ENCODE measurements around the gene NDUFS1.
"Not testable (repeated sequence)": the region's sequence is repeated elsewhere in the genome, so short reads cannot be mapped to it uniquely, and the experiment has no call there.

GRCh38 chr2:206157014-206157413 lies 2.2 kb downstream of the NDUFS1 start:
- not testable (repeated sequence) for TF ChIP-seq CTCF (conservative IDR thresholded peaks at IDR 0.05; ENCODE audit: low read depth, low read length); EZH2phosphoT487 (IDR thresholded peaks at IDR 0.05; ENCODE audit: borderline replicate concordance, low read length); EZH2 (IDR thresholded peaks at IDR 0.05; ENCODE audit: low read length, unreplicated experiment)
